Bone marrow (tissue), 2 donors: ENCODE data around the gene ITGB3BP.
"Not testable (repeated sequence)": the region's sequence is repeated elsewhere in the genome, so short reads cannot be mapped to it uniquely, and the experiment has no call there.

Experiments used
- DNase-seq, 2 donors: peaks; one replicate each; lab custom pipeline; 2025; lab: John Stamatoyannopoulos, UW

The ITGB3BP gene

GRCh38 chr1:63522891-63523728 is at the start of gene ITGB3BP, which contains the start of gene EFCAB7:
TSS of gene ITGB3BP (minus strand) at chr1:63523225. CDS start at chr1:63523133, 92 bp downstream.
TSS of gene EFCAB7 (plus strand) at chr1:63523525. CDS start at chr1:63525573, 2,048 bp downstream.
- DNase-seq = peak; percentile 78 to 80

- not testable (repeated sequence) for DNase-seq
These were observed 49.7 kb upstream of the ITGB3BP start for GRCh38 chr1:63572686-63573085.

- DNase-seq = no peak
These were observed 46.8 kb upstream of the ITGB3BP start for GRCh38 chr1:63569640-63570316.

- no peak for DNase-seq
These were observed 46.0 kb upstream of the ITGB3BP start for GRCh38 chr1:63569068-63569467.

GRCh38 chr1:63563745-63564144 is 40.7 kb upstream of the ITGB3BP start:
- no peak for DNase-seq

GRCh38 chr1:63559357-63559756 is 36.3 kb upstream of the ITGB3BP start:
- DNase-seq = no peak

- no peak for DNase-seq
These were observed 34.5 kb upstream of the ITGB3BP start for GRCh38 chr1:63557365-63557987.

- no peak for DNase-seq
These were observed 32.5 kb upstream of the ITGB3BP start for GRCh38 chr1:63555480-63555879.

- no peak for DNase-seq
These were observed 25.9 kb upstream of the ITGB3BP start for GRCh38 chr1:63548877-63549276.

- no peak for DNase-seq
These were observed 25.3 kb upstream of the ITGB3BP start for GRCh38 chr1:63548303-63548702.

- DNase-seq = no peak
These were observed 24.7 kb upstream of the ITGB3BP start for GRCh38 chr1:63547621-63548294.

GRCh38 chr1:63545780-63546179 is 22.8 kb upstream of the ITGB3BP start:
- DNase-seq = no peak

- no peak for DNase-seq
These were observed 14.9 kb upstream of the ITGB3BP start for GRCh38 chr1:63537940-63538339.

- no peak for DNase-seq
These were observed 14.0 kb upstream of the ITGB3BP start for GRCh38 chr1:63537006-63537405.

- no peak for DNase-seq
These were observed 11.4 kb upstream of the ITGB3BP start for GRCh38 chr1:63534406-63534805.

- DNase-seq = no peak
These were observed 10.9 kb upstream of the ITGB3BP start for GRCh38 chr1:63533931-63534330.

GRCh38 chr1:63532727-63533126 is 9.7 kb upstream of the ITGB3BP start:
- DNase-seq = no peak

- DNase-seq = no peak
These were observed 1.2 kb upstream of the ITGB3BP start for GRCh38 chr1:63524201-63524600.

- DNase-seq = no peak
These were observed 713 bp upstream of the ITGB3BP start for GRCh38 chr1:63523738-63524137.

GRCh38 chr1:63516629-63517028 is 6.4 kb downstream of the ITGB3BP start:
- no peak for DNase-seq

GRCh38 chr1:63512584-63512983 is 10.4 kb downstream of the ITGB3BP start:
- DNase-seq = no peak

GRCh38 chr1:63509718-63510117 is 13.3 kb downstream of the ITGB3BP start:
- DNase-seq = no peak
